ENCODE data around the gene ACBD7. TPM values are rescaled to one million over a fixed set of nuclear protein-coding genes. Genes with fewer than 3 reads are reported as not detected.

The ACBD7 gene
- polyA plus RNA-seq, 1 donor, result 0.94 TPM

DNA sequence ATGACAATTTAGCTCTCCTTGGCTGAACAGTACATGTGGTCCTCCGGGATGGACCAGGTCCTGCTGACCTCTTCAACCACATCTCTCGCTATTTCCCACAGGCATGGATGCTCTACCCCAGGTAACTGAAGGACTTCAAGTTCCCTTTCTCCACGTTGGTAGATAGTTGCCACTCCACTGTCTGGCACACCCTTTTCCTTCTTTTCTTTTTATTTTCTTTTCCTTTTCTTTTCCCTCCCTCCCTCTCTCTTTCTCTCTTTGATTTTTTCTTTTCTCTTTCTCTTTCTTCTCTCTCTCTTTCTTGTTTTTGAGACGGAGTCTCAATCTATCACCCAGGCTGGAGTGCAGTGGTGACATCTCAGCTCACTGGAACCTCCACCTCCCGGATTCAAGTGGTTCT is 2.8 kb upstream of the ACBD7 start:
- DNase-seq (ENCODE audit: low read depth), result no peak

DNA sequence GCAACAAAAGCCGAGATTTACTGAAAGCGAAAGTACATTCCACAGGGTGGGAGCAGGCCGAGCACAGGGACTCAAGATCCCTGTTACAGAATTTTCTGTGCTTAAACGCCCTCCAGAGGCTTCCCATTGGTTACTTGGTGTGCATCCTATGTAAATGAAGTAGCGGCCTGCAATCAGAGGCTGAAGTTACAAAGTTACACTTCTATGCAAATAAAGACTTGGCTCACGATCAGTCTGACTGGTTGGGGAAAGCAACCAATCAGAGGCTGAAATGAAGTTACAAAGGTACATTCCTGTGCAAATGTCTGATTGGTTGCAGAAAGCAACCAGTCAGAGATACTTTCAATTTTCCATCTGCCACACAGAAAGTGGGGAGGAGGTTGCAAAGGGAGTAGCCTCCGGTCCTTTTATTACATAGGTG is 4.1 kb downstream of the ACBD7 start:
- DNase-seq (ENCODE audit: low read depth), result peak; percentile 71

DNA sequence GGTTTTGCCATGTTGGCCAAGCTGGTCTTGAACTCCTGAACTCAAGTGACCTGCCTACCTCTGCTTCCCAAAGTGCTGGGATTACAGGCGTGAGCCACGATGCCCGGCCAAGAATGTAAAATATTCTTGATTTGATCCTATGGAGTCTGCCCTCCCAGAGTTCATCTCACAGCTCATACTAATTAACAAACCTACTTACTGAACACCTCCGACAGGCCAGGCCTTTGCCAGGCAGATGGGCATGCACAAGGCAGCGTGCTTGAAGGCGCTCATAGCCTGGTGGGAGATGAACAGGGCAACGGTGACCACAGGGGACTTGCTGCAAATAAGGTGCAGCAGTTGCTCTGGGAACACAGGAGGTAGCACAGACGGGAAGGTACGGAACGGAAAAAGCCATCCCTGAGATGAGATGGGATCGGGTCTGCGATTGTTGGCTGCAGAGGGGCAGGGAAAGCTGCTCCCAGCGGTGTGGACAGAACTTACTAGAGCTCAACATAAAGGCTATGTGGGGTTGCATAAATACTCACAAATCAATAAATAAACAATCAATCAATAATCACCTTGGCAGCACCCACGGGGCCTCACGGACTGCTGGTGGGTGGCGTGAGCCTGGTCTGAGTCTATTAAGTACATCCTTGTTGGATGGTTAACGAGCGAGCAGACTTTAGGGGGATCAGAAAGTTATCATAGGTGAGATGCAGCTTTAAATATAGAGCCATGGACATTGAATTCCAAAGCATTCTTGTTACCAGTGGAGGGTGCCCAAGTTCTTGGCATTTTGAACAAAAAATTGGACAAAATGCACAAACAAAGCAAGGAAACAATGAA is 4.7 kb downstream of the ACBD7 start:
- no peak for DNase-seq (ENCODE audit: low read depth)

DNA sequence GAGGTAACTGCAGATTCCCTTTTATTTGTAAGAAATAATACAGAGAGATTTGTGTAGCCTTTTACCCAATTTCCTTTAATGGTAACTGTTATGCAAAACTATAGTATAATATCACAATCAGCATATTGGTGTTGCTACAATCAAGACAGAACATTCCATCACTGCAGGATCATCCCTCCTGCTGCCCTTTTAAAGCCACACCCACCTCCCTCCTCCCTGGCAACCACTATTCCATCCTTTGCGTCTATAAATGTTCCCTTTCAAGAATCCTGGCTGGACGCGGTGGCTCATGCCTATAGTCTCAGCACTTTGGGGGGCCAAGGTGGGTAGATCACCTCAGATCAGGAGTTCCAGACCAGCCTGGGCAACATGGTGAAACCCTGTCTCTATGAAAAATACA is 13.2 kb downstream of the ACBD7 start:
- DNase-seq (ENCODE audit: low read depth), result no peak

DNA sequence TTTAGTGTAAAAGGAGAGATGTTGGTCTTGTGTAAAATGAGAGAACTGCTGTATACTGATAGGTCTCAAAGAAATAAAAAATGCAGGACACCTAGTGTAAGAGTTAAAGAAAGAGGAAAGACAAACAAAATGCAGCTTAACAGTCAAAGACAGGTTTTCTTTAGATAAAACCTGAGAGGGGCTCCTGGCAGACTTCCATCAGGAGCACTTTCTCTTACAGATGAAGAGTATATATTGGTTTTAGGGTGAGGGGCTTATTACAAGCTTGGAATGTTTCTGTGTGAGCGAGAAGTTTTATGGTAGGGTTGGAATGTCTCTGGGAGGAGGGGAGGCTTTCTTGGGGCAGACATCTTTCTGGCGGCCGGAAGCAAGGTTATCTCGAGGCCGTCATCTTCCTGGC is 16.2 kb downstream of the ACBD7 start:
- no peak for DNase-seq (ENCODE audit: low read depth)

DNA sequence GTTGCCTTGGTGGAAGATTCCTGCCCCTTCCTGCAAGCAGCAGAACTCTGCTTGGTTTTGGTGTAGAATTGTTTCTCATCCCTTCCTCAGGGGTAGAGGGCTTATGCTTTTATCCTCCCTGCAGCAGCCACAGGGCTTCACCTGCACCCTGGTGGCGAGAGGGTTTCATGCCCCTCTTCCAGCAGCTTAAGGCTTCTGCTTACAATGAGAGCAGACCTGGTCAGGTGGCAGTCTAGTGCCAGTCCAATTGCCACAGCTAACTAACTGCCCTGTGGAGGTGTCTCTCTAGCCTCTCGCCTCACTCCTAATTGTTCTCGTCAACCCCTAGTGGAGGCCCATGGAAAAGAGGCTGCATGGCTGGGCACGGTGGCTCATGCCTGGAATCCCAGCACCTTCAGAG is 19.3 kb downstream of the ACBD7 start:
- no peak for DNase-seq (ENCODE audit: low read depth)

DNA sequence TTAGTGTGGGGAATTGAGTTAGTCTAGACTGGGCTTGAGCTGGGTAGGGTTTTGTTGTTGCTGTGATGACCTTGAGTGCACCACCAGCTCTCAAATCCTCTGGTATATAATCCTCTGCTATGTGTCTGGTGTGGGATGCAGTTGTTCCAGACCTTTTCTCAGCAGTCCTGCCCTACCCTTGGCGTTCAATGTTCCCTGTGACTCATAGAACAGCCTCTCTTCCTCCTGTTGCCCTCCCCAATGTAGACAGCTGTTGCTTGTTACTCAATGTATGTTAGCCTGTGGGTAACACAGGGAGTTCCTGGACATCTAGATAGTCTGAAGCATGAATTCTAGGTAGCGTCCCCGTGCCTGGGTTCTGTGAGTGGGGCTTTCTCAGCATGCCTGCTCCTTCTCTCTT is 19.8 kb downstream of the ACBD7 start:
- no peak for DNase-seq (ENCODE audit: low read depth)

DNA sequence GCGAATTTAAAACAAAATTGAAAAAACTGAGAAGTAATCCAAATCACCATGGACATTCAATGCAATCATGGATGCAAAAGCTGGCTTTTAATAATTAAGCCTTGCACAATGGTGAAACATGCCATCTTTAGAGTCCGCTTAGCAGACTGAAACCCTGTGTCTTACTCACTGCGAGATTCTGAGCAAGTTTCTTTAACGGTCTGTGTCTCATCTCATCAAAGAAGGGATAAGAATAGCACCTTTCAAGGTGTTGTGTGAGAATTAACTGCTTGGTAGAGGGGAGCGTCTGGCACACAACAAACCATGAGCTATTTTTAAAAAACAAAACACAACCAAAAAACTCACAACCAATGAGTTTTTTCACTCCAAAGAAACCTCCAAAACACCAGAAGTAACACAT is 21.4 kb downstream of the ACBD7 start:
- DNase-seq (ENCODE audit: low read depth), result no peak

DNA sequence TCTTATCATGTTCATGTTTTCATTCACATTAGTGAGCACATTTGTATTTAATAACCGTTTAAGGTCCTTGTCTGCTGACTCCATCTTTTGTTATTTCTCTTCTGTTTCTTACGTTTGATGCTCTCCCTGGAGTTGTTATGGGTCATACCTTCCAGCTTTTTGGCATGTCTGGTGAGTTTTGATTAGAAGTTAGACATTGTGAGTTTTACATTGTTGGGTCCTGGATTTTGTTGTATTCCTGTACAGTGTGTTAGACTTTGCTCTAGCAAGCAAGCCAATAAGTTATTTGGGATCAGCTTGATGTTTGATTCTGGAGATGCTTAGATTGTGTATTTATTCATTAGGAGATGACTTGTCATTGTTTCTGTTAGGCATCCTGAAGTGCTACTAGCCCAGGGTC is 27.9 kb downstream of the ACBD7 start:
- no peak for DNase-seq (ENCODE audit: low read depth)

DNA sequence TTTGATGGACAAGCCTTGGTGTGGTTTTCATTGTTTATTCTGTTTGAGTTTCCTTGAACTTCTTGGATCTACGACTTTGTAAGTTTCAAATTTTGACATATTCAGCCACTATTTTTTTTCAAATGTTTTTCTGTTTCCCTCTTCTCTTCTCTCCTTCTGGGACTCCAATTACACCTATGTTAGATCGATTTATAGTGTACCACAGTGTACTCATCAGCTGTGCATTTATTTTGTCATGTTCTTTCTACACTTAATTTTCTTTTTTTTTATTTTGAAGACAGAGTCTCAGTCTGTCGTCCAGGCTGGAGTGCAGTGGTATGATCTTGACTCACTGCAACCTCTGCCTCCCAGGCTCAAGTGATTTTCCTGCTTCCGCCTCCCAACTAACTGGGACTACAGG is 28.7 kb downstream of the ACBD7 start:
- no peak for DNase-seq (ENCODE audit: low read depth)

DNA sequence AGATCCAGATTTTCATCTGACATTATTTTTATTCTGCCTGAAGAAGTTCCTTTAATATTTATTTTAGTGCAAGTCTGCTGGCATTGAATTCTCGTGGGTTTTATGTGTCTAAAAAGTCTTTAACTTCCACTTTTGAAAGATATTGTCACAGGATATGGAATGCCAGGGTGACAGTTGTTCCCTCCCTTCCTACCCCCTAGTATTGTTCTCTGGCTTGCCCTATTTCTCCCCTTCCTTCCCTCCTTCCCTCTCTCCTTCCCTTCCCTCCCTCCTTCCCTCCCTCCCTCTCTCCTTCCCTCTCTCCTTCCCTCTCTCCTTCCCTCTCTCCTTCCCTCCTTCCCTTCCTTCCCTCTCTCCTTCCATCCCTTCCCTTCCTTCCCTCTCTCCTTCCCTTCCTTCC is 29.9 kb downstream of the ACBD7 start:
- no peak for DNase-seq (ENCODE audit: low read depth)

DNA sequence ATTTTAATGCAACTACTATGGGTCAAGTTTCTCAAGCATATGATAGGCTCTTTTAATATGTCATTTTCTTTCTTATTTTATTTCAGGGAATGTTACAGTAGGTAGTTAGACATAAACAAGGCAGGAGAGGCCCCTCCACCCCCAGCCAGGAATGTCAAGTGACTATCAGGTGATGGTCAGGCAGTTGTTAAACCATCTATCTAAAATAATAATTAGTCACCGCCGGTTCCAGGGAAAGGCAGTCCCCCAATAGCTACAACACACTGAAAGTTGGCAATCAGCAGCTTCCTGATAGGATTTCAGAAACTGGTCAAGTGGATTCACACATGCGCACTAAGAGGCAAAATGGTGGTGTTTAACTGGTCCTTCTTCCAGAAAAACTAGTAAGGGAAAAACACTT is 35.5 kb downstream of the ACBD7 start:
- DNase-seq (ENCODE audit: low read depth), result no peak

DNA sequence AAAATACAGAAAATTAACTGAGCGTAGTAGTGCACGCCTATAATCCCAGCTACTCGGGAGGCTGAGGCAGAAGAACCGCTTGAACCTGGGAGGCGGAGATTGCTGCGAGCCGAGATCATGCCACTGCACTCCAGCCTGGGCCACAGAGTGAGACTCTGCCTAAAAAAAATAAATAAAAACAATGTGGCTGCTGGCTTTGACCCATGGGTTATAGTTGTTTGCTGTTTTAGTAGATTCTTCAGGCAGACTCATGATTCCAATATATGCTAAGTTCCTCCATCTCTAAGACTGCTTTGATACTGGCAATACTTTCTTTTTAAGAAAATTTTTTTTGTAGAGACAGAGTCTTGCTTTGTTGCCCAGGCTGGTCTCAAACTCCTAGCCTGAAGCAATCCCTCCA is 36.5 kb downstream of the ACBD7 start:
- no peak for DNase-seq (ENCODE audit: low read depth)

DNA sequence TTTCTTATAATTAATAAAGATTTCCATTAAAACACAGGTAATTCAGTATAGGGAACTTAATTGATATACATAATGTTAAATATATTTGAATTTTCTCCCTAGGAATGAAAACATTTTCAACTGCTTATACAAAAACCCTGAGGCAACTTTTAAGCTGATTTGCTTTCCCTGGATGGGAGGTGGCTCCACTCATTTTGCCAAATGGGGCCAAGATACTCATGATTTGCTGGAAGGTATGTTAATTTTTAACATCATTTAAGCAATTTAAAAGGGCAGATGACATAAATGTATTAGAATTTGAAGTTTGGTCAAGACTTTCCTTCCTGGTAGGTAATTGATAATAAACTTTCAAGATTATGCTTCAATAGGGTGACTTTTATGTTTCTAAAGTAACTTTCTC is 39.0 kb downstream of the ACBD7 start:
- DNase-seq (ENCODE audit: low read depth), result no peak

DNA sequence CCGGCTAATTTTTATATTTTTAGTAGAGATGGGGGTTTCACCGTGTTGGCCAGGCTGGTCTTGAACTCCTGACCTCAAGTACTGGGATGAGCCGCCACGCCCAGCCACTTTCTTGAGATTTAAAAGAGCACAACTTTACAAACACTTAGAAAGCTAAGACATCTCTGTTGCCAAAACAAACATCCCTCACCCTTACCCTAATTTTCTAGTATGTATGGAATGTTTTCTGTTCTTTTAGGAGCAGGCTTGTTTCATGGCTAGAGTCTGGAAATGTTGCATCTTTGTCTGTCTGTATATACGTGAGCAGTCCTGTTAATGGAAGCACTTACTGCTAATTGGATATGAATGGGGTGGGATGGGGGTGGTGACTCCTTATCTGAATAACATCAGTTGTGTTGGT is 42.0 kb downstream of the ACBD7 start:
- DNase-seq (ENCODE audit: low read depth), result no peak

DNA sequence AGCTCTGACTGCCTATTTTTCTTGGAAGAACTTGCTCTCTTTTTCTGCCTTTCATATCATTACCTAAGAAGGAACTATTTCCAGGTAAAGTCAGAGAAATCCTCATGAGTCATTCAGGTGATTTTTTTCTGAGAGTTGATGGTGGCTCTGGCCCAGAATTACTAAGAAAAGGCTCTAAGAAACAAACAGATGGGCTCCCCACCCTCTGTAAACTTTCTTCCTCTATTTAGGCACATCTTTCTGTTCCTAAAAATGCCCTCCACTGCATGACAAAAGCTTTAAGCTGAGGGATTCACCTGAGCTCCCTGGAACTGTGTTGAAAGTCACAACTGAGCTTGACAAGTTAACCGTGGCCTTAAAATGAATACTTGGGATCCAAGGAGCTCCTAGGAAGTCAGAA is 43.2 kb downstream of the ACBD7 start:
- no peak for DNase-seq (ENCODE audit: low read depth)

DNA sequence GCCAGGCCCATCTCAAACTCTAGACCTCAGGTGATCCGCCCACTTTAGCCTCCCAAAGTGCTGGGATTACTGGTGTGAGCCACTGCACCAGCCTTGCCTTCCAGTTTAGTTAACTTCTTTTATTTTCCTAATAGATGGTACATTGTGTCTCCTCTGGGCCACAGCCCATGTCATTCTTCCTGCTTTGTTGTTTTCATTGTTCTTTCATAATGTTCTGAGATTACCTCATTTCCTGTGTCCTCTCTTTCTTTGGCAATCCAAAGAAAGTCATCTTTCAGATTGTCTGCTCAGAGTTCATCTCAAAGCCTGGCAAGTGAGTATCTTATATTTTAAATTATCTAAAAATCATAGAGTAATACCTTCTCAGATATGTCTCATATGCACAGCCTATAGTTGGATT is 44.9 kb downstream of the ACBD7 start, which contains the start of gene OLAH:
Gene OLAH (plus strand): TSS at position 270 of the 400 bp plus-strand sequence. CDS start 3,346 bp downstream, outside the sequence.
- DNase-seq (ENCODE audit: low read depth), result no peak

DNA sequence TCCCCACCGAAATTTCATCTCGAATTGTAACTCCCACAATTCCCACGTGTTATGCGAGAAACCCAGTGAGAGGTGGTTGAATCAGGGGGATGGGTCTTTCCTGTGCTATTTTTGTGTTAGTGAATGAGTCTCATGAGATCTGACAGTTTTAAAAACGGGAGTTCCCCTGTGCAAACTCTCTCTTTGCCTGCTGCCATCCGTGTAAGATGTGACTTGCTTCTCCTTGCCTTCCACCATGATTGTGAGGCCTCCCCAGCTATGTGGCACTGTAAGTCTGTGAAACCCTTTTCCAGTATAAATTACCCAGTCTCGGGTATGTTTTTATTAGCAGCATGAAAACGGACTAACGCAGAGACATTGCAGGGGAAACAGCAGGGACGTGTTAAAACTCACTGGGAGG is 50.2 kb downstream of the ACBD7 start:
- no peak for DNase-seq (ENCODE audit: low read depth)

DNA sequence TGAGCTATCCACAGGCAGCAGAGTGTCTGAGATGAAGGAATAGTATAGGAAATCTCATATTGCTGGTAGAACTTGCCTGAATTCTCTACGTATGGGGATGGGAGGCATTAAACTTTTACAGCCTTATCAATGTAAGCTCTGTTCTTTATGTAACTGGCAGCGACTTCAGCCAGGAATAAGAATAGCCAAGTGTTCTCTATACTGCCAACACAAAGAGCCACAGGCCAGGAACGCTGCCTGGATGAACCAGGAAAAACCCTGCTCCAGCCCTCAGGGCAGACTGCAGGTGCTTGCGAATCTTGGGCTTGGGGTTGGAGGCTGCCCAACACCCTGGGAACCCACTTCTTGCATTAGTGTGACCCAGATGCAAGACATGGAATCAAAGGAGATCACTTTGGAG is 50.9 kb downstream of the ACBD7 start:
- no peak for DNase-seq (ENCODE audit: low read depth)

DNA sequence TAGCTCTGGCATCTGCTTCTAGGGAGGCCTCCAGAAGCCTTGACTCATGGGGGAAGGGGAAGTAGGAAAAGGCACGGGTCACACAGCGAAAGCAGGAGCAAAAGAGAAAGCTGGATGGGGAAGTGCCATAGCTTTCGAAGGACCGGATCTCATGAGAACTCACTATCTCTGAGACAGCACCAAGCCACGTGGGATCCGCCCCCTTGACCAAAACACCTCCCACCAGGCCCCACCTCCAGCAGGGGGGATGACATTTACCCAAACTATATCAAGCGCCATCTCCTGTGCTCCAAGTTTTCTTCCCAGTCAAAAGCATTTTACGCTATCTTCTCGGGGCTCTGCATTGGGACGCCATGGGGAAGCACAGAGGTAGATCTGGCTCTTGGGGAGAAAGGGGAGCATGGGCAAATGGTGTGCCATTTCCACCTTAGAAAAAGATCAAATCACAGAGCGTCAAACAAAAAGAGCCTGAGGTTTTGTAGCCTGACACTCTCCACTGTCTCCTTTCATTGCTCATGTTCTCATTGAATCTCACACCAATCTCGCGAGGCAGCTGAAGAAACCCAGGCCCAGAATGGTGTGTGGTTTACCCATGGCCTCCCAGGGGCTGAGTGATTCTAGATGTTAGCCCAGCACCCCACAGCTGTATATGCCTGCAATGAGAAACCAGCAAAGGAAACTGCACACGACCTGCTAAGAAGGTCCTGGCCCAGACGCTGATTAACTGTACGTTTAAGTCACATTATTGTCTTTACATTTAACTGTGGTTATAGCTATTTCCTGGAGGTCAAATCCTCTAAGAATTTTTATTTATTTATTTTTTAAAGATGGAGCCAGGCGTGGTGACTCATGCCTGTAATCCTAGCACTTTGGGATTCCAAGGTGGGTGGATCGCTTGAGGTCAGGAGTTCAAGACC is 52.9 kb downstream of the ACBD7 start:
- DNase-seq (ENCODE audit: low read depth), result peak; percentile 9

DNA sequence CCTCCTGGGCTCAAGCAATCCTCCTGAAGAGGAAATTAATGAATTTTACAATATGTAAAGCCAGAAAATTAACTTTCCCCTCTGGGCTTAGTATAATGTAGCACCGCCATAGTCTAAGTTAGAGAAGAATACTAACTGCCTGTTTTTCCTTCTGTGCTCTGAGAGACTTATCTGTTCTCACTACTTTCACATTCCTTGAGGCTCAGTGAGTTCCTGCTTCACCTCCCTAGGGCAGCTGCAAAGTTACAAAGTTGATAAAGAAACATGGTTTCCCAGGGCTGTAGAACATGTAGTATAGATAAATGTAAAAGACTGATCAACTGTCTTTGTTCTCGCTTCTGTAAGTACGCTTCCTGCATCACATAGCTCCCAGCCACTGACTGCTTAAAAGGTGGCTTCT is 60.8 kb downstream of the ACBD7 start:
- DNase-seq (ENCODE audit: low read depth), result no peak

Measured in forelimb muscle (tissue), 1 donor.